ENCODE measurements around the gene SRGN. TPM values are rescaled to one million over a fixed set of nuclear protein-coding genes. Genes with fewer than 3 reads are reported as not detected.

SRGN gene
- total and polyA plus RNA-seq, 2 donors (not counting 1 experiment from before 2014, with no cell fraction given), result 47.3 to 52.3 TPM

DNA sequence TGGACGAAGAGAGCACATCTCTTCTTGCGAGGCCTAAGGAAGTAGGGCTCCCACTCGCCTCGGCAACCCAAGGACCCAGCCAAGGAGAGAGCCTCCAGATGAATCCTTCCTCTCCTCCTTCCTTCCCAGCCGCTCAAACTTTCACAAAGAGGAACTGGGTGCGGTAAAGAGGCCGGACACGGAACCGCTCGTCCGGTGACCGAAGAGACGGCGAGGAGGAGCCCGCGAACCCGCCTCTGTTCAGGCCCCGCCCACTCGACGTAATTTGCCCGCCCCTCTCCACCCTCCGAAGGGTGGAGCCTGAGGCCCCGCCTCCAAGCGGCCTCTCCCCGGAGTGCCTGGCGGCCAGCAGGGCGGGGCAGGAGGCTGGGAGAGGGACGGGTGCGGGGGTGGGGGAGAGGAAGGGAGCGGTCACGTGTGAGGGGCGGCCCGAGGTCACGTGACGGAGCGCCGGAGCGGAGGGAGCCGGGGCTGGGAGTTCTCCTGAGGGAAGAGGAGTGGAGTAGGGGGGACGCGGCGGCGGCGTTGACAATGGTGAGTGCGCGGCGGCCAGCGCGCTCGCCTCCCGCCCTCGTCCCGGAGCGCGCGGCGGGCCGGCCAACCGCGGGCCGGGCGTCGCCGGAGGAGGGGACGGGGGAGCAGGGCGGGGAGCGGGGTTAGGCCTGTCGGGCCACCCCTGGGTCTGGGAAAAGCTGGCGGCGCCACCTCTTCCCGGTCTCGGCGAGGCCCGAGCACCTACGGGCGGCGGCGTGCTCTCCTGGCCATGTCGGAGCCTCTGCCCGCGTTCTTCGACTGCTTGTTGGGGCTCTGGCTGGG is 36.1 kb downstream of the SRGN start, which contains the start of gene VPS26A:
Gene VPS26A, plus strand, starts transcription at position 432 of the 816 bp plus-strand sequence. Its CDS starts 100 bp downstream, at position 532.
- WGBS (ENCODE audit: insufficient coverage), result under 1% methylated on average over 79 of the region's 82 CpGs
- Histone ChIP-seq H3K9me3 (ENCODE audit: control extremely low read depth in 1 of 3, control insufficient read depth in 2 of 3, insufficient read depth in 1 of 3, low read length in 2 of 3) (no peaks in the 10 kb centered on the region), H3K27ac (ENCODE audit: low read length in 2 of 2) (peak within 1 kb of the TSS; percentile 89 to 95), H3K36me3 (replicated peaks in 1 of 2; ENCODE audit: control extremely low read depth in 1 of 2, control insufficient read depth in 1 of 2, extremely low read depth in 1 of 2, insufficient read depth in 2 of 2, low read length in 1 of 2) (no peaks in the 10 kb centered on the region), H4K20me1 (ENCODE audit: control insufficient read depth, insufficient read depth, low read length, poor library complexity, severe bottlenecking) (peaks cover 13% of the 10 kb centered on the region), H3K9ac (ENCODE audit: low read length) (peak within 1 kb of the TSS; percentile 73), H2AFZ (ENCODE audit: insufficient read depth, low read depth, low read length, poor library complexity, severe bottlenecking) (peak within 1 kb of the TSS; percentile 84), H3K4me2 (replicated peaks; ENCODE audit: low read depth, low read length, poor library complexity, severe bottlenecking) (peak within 1 kb of the TSS; percentile 82), H3K79me2 (ENCODE audit: control insufficient read depth, insufficient read depth, low read length) (peaks cover 50% of the 10 kb centered on the region), H3K4me1 (ENCODE audit: control insufficient read depth in 2 of 2, insufficient read depth in 2 of 2, low read length in 2 of 2) (peaks cover 12% of the 10 kb centered on the region in 2 donors), H3K4me3 (ENCODE audit: control extremely low read depth in 1 of 5, extremely low read depth in 1 of 5, insufficient read depth in 1 of 5, low read depth in 2 of 5, low read length in 4 of 5) (peak within 1 kb of the TSS; percentile 57 to 92 (median 84)), H3K27me3 (replicated peaks in 1 of 4; ENCODE audit: control extremely low read depth in 1 of 4, control insufficient read depth in 3 of 4, insufficient read depth in 4 of 4, low read length in 3 of 4) (no peaks in the 10 kb centered on the region)
- POLR2A ChIA-PET, result no interaction called here
- peaks cover 15% of the 10 kb centered on the region for H3K4me1 Mint-ChIP-seq
- DNase-seq, result peak; percentile 99
- no peaks in the 10 kb centered on the region for H3K9me3 Mint-ChIP-seq (ENCODE audit: insufficient read depth)
- CTCF ChIA-PET, result interaction anchor here (1.2 to 3.9 kb wide), 4 partner anchors 28 to 168 kb away, joined by 5 to 23 read pairs (median 12); partner anchors contain the start of gene DDX21
- intact Hi-C loops (cut with micrococcal nuclease), result loop anchor here (1.0 to 5.0 kb wide), 11 partner anchors 31 to 791 kb away; partner anchors contain the start of genes CCAR1, DDX21, DDX50 and HKDC1
- TF ChIP-seq EZH2 (IDR thresholded peaks at IDR 0.05; ENCODE audit: borderline replicate concordance, insufficient read depth, low read depth, low read length, poor library complexity, severe bottlenecking) (no peak), CTCF (IDR thresholded peaks at IDR 0.05) (peak; percentile 34)
- peak within 1 kb of the TSS; percentile 98 for H3K27ac Mint-ChIP-seq
- H3K27me3 Mint-ChIP-seq, result no peaks in the 10 kb centered on the region
- peak; percentile 96 for ATAC-seq (ENCODE audit: low read depth)
- peak within 1 kb of the TSS; percentile 93 for H3K4me3 Mint-ChIP-seq
